OCI-LY3 (cell line): ENCODE measurements around the gene TRIM10.
A peak's percentile ranks its signal among the peaks of the same experiment; 100 is the strongest.

Source experiments
- H2AFZ ChIP-seq: fragments of 200-600, 300-600 bp; shearing (Covaris generic); 2 replicates; pipeline ENCODE4 v1.6.0; 2014; ENCODE audit warnings: antibody characterized with exemption, low read depth, low read length
- H3K27ac ChIP-seq: fragments of 200-600, 300-600 bp; sonication (generic); 2 replicates; pipeline ENCODE4 v1.5.1; 2014; ENCODE audit warnings: mild to moderate bottlenecking, low read length, moderate library complexity, mixed read lengths
- H3K27me3 ChIP-seq: fragments of 200-600, 300-600 bp; sonication (generic); 2 replicates; pipeline ENCODE4 v1.6.1; 2014; ENCODE audit warnings: low read depth, low read length, mixed read lengths
- H3K36me3 ChIP-seq: fragments of 200-600, 300-600 bp; sonication (generic); replicated peaks from 2 replicates; pipeline ENCODE3; 2014; ENCODE audit warnings: low read depth, low read length, mixed read lengths
- H3K4me1 ChIP-seq: fragments of 300-600, 200-600 bp; sonication (generic); 2 replicates; pipeline ENCODE4 v1.6.1; 2014; ENCODE audit warnings: low read length, mixed read lengths
- H3K4me2 ChIP-seq: fragments of 200-600, 300-600 bp; sonication (generic); 2 replicates; pipeline ENCODE4 v1.6.1; 2014; ENCODE audit warnings: low read length, mixed read lengths
- H3K4me3 ChIP-seq: fragments of 300-600, 200-600 bp; sonication (generic); 2 replicates; pipeline ENCODE4 v1.5.1; 2014; ENCODE audit warnings: antibody characterized with exemption, mild to moderate bottlenecking, low read length, moderate library complexity
- H3K79me2 ChIP-seq: fragments of 300-600, 200-600 bp; shearing (Covaris generic); 2 replicates; pipeline ENCODE4 v1.6.1; 2014; ENCODE audit warnings: mild to moderate bottlenecking, low read length, mixed read lengths
- H3K9ac ChIP-seq: fragments of 300-600, 200-600 bp; shearing (Covaris generic); 2 replicates; pipeline ENCODE4 v1.6.0; 2014; ENCODE audit warnings: mild to moderate bottlenecking, low read length, moderate library complexity
- H3K9me3 ChIP-seq: fragments of 200-600, 300-600 bp; shearing (Covaris generic); 2 replicates; pipeline ENCODE4 v1.6.1; 2014; ENCODE audit warnings: low read length, mixed read lengths; ENCODE audit not compliant: insufficient read depth
- H4K20me1 ChIP-seq: fragments of 200-600, 300-600 bp; sonication (generic); 2 replicates; pipeline ENCODE4 v1.6.1; 2016; ENCODE audit warnings: low read length, mixed read lengths; ENCODE audit not compliant: insufficient read depth
- EZH2phosphoT487 ChIP-seq: fragments of 200-600 bp; shearing (Covaris generic); IDR thresholded peaks from 2 replicates; pipeline ENCODE4 v1.6.1; 2018; ENCODE audit warnings: antibody characterized with exemption, mixed run types, low read depth
- TF ChIP-seq, protein P1 (sequence below): fragments of 200-600, 300-600 bp; sonication (generic); IDR thresholded peaks from 2 replicates; pipeline ENCODE4 v1.5.1; 2014; ENCODE audit warnings: antibody characterized with exemption, low read length, low read depth

Gene TRIM10

DNA sequence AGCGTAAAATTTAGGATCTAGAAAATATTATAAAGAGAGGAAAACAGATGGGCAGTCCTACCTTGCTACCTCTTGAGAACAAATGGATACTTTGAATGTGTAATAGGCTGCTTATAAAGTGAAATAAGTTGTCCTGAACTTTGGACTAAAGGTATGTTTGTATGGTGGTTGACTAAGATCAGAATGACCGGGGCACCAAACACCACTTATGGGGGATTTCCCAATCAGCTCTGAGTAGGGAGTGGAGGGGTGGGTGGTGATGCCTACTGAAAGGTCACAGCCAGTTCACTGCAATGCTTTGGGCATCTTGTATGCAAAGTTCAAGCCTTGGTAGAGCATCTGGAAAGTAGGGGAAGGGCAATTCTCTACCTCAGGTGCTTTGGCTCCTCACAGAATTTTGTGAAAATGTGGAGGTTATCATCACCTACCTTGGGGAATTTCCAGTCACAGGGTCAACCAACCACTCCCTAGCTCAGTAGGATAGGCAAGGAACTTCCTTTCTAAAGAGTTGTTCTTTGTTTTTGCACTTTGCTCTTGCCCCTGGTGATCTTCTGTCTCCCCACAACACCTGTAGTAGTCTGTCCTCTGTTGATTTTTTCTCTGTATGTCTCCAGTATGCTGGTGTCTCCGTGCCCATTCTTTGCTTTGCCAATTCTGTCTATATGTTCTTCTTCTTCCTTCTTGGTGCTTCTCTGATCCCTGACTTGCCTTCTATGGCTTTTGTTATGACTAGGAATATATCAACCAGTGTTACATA is 47.8 kb downstream of the TRIM10 start, which contains the start of gene TRIM31:
Gene TRIM31 (minus strand): TSS at position 88 of the 757 bp plus-strand sequence. CDS start 285 bp downstream, outside the sequence.
- H3K9ac ChIP-seq: peak within 1 kb of the TSS; percentile 30; the same call in 1 of the 2 replicates
- peak within 1 kb of the TSS; percentile 74 for H3K27ac ChIP-seq
- peak within 1 kb of the TSS; percentile 60 for H3K4me3 ChIP-seq
- no peaks in the 10 kb centered on the region for H3K79me2 ChIP-seq
- peak within 1 kb of the TSS; percentile 66 for H3K4me2 ChIP-seq
- no peaks in the 10 kb centered on the region for H3K9me3 ChIP-seq
- no peaks in the 10 kb centered on the region for H4K20me1 ChIP-seq
- H3K36me3 ChIP-seq: no peaks in the 10 kb centered on the region
- H3K4me1 ChIP-seq: peaks cover 54% of the 10 kb centered on the region
- no peak within 1 kb of the TSS for H2AFZ ChIP-seq
- H3K27me3 ChIP-seq: no peaks in the 10 kb centered on the region
- TF ChIP-seq, protein P1, sequence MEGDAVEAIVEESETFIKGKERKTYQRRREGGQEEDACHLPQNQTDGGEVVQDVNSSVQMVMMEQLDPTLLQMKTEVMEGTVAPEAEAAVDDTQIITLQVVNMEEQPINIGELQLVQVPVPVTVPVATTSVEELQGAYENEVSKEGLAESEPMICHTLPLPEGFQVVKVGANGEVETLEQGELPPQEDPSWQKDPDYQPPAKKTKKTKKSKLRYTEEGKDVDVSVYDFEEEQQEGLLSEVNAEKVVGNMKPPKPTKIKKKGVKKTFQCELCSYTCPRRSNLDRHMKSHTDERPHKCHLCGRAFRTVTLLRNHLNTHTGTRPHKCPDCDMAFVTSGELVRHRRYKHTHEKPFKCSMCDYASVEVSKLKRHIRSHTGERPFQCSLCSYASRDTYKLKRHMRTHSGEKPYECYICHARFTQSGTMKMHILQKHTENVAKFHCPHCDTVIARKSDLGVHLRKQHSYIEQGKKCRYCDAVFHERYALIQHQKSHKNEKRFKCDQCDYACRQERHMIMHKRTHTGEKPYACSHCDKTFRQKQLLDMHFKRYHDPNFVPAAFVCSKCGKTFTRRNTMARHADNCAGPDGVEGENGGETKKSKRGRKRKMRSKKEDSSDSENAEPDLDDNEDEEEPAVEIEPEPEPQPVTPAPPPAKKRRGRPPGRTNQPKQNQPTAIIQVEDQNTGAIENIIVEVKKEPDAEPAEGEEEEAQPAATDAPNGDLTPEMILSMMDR: no peak

DNA sequence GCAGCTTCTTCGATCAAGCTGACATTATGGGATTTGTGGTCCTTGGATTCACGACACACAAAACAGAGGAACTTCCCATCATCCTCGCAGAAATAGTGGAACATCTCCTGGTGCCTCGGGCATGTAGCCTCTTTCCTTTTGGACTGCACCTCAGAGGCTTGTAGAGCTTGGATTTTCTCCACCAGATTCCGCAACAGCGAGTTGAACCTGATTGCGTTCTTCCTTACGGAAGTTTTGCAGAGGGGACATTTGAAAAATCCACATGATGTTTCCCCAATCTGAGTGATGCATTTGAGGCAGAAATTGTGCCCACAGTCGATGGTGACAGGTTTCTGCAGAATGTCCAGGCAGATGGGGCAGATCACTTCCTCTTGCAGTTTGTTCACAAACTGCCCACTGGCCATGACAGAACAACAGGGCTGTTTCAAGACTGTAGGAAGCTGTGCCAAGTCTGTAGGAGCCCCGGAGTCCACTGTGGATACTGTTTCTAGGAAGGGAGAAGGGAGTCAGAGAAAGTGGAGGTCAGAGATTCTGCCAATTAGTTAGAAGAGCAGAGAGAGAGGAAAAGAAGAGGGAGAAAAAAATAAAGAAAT is 48.5 kb downstream of the TRIM10 start:
- Histone ChIP-seq H3K27ac (peak overlapping the region; percentile 40; the same call in 1 of the 2 replicates), H3K9me3 (no peaks in the 10 kb centered on the region), H3K36me3 (no peaks in the 10 kb centered on the region), H3K4me3 (peak overlapping the region; percentile 60), H3K4me2 (peak overlapping the region; percentile 66), H3K79me2 (no peaks in the 10 kb centered on the region), H2AFZ (no peak overlapping the region), H3K27me3 (no peaks in the 10 kb centered on the region), H3K4me1 (peaks cover 60% of the 10 kb centered on the region), H3K9ac (peak overlapping the region; percentile 16; the same call in 1 of the 2 replicates), H4K20me1 (no peaks in the 10 kb centered on the region)
- TF ChIP-seq, protein P1: no peak
- no peak for TF ChIP-seq EZH2phosphoT487

DNA sequence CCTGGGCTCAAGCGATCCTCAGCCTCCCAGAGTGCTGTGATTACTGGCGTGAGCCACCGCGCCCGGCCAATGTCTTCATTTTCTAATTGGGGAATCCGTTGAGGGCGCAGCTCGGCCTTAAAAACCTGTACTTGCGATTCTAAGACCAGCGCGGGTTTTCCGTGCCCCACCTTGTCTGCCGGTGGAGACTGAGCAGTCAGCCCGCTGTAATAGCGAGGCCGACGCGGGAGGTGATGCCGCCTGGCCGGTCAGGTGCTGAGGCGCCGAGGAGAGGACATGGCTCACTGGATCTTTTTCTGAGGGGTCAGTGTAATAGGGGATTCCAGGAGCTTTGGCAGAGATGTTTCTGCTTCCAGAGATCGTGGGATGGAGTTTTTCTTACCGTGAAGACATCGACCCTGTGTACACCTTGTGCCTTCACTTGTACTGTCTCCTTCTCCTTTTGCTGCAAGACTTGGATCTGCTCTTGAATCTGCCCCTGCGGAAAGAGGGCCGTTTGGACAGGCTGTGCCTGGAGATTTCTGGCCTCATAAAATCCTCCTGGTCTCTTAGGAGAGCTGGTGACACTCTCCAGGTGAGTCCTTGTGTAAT is 49.6 kb downstream of the TRIM10 start:
- peaks cover 60% of the 10 kb centered on the region for H3K4me1 ChIP-seq
- no peak overlapping the region for H2AFZ ChIP-seq
- no peaks in the 10 kb centered on the region for H3K36me3 ChIP-seq
- H3K27me3 ChIP-seq: no peaks in the 10 kb centered on the region
- H3K9me3 ChIP-seq: no peaks in the 10 kb centered on the region
- H3K9ac ChIP-seq: no peak overlapping the region
- no peak overlapping the region for H3K27ac ChIP-seq
- no peaks in the 10 kb centered on the region for H4K20me1 ChIP-seq
- no peak for TF ChIP-seq EZH2phosphoT487
- TF ChIP-seq, protein P1: no peak
- H3K4me3 ChIP-seq: no peak overlapping the region
- H3K79me2 ChIP-seq: no peaks in the 10 kb centered on the region
- H3K4me2 ChIP-seq: peak overlapping the region; percentile 66; the same call in 1 of the 2 replicates

DNA sequence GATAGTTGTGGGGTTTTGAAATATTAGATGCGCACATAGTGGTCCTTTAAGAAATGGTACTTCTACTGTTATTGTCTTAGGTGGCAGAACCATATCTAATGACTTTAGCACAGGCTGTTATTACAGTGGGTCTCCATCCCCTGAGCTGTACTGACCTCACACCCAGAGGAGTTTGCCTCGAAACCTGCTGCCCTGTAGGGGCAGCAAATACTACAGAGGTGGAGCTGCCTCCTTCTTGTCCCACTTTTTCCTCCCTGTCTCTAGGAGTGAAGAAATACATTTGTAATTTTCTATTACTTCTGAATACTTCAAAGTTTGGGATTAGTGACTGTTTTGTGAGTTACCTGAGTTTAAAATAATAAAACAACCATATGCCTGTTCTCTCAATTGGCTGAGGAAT is 56.4 kb downstream of the TRIM10 start:
- Histone ChIP-seq H3K4me3 (no peak overlapping the region), H3K27me3 (peaks cover 18% of the 10 kb centered on the region), H4K20me1 (no peaks in the 10 kb centered on the region), H3K79me2 (no peaks in the 10 kb centered on the region), H3K27ac (no peak overlapping the region), H3K4me2 (no peak overlapping the region), H2AFZ (no peak overlapping the region), H3K36me3 (no peaks in the 10 kb centered on the region), H3K4me1 (peaks cover 31% of the 10 kb centered on the region), H3K9ac (no peak overlapping the region), H3K9me3 (no peaks in the 10 kb centered on the region)
- no peak for TF ChIP-seq EZH2phosphoT487
